HCT116 (cell line): ENCODE results near the gene LMCD1.

ENCODE experiments used
- ELF1 ChIP-seq: IDR thresholded peaks from 2 replicates; pipeline ENCODE4 v1.6.1; 2012; ENCODE audit warnings: low read depth, borderline replicate concordance
- JUND ChIP-seq: IDR thresholded peaks from 2 replicates; pipeline ENCODE4 v1.6.1; 2012
- POLR2A ChIP-seq: IDR thresholded peaks from 2 replicates; pipeline ENCODE4 v1.7.0; 2011; ENCODE audit warnings: borderline replicate concordance; ENCODE audit not compliant: insufficient read depth, insufficient read length; ENCODE audit errors: extremely low read depth
- POLR2AphosphoS5 ChIP-seq: IDR thresholded peaks from 2 replicates; pipeline ENCODE4 v1.6.1; 2011; ENCODE audit warnings: mild to moderate bottlenecking, low read depth, low read length, moderate library complexity
- YY1 ChIP-seq: IDR thresholded peaks from 2 replicates; pipeline ENCODE4 v1.6.1; 2011; ENCODE audit warnings: low read length, low read depth, moderate library complexity, mild to moderate bottlenecking; ENCODE audit not compliant: insufficient replicate concordance; ENCODE audit errors: extremely low read depth
- TF ChIP-seq, protein P1 (sequence below), 3 experiments: fragments of 200-600 bp in 1 of 3; sonication (generic) in 1 of 3; IDR thresholded peaks in 2 of 3; conservative IDR thresholded peaks in 1 of 3; 2 replicates each; pipeline ENCODE4 v1.5.1; 2012 to 2017; ENCODE audit warnings: low read depth in 2 of 3, low read length in 2 of 3, antibody characterized with exemption in 1 of 3, borderline replicate concordance in 1 of 3, control low read depth in 1 of 3, mild to moderate bottlenecking in 1 of 3, mixed read lengths in 1 of 3, mixed run types in 1 of 3, moderate library complexity in 1 of 3; ENCODE audit not compliant: insufficient read depth in 1 of 3
- TF ChIP-seq, protein P2 (sequence below): IDR thresholded peaks from 2 replicates; pipeline ENCODE4 v1.6.1; 2012; ENCODE audit warnings: low read depth

DNA sequence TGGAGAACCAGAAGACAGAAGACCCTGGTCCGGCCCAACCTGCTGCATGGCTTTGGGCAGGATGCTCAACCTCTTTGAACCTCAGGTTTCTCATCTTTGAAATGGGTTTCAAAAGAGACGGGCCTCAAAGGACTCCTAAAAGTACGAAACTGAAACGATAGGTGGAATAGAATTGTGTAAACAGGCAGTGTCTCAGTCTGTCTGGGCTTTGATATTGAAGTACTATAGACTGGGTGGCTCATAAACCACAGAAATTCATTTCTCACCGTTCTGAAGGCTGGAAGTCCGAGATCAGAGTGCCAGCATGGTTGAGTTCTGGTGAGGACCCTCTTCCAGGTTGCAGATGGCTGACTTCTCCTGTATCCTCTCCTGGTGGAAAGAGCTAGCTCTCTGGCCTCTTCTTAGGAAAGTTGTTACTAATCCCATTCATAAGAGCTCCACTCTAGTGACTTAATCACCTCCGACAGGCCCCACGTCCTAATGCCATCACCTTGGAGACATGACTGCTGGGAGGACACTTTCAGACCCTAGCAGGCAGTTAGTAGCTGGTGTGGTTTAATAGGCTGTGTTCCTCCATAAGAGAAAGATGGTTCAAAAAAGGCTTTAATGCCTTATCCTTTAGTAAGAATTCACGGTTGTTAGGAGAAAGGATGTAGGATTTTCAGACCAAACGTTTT is 107.3 kb downstream of the LMCD1 start:
- TF ChIP-seq ELF1 (no peak), YY1 (no peak), POLR2AphosphoS5 (no peak), JUND (no peak), POLR2A (no peak)
- TF ChIP-seq, protein P1, sequence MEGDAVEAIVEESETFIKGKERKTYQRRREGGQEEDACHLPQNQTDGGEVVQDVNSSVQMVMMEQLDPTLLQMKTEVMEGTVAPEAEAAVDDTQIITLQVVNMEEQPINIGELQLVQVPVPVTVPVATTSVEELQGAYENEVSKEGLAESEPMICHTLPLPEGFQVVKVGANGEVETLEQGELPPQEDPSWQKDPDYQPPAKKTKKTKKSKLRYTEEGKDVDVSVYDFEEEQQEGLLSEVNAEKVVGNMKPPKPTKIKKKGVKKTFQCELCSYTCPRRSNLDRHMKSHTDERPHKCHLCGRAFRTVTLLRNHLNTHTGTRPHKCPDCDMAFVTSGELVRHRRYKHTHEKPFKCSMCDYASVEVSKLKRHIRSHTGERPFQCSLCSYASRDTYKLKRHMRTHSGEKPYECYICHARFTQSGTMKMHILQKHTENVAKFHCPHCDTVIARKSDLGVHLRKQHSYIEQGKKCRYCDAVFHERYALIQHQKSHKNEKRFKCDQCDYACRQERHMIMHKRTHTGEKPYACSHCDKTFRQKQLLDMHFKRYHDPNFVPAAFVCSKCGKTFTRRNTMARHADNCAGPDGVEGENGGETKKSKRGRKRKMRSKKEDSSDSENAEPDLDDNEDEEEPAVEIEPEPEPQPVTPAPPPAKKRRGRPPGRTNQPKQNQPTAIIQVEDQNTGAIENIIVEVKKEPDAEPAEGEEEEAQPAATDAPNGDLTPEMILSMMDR (IDR thresholded peaks at IDR 0.05 in 2 of 3, conservative IDR thresholded peaks at IDR 0.05 in 1 of 3; ENCODE audit: borderline replicate concordance in 1 of 3, insufficient read depth in 1 of 3, low read depth in 2 of 3, low read length in 2 of 3) = no peak
- TF ChIP-seq, protein P2, sequence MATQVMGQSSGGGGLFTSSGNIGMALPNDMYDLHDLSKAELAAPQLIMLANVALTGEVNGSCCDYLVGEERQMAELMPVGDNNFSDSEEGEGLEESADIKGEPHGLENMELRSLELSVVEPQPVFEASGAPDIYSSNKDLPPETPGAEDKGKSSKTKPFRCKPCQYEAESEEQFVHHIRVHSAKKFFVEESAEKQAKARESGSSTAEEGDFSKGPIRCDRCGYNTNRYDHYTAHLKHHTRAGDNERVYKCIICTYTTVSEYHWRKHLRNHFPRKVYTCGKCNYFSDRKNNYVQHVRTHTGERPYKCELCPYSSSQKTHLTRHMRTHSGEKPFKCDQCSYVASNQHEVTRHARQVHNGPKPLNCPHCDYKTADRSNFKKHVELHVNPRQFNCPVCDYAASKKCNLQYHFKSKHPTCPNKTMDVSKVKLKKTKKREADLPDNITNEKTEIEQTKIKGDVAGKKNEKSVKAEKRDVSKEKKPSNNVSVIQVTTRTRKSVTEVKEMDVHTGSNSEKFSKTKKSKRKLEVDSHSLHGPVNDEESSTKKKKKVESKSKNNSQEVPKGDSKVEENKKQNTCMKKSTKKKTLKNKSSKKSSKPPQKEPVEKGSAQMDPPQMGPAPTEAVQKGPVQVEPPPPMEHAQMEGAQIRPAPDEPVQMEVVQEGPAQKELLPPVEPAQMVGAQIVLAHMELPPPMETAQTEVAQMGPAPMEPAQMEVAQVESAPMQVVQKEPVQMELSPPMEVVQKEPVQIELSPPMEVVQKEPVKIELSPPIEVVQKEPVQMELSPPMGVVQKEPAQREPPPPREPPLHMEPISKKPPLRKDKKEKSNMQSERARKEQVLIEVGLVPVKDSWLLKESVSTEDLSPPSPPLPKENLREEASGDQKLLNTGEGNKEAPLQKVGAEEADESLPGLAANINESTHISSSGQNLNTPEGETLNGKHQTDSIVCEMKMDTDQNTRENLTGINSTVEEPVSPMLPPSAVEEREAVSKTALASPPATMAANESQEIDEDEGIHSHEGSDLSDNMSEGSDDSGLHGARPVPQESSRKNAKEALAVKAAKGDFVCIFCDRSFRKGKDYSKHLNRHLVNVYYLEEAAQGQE = no peak
